GM23338 (cell line): ENCODE results near the gene USP46. TPM values are rescaled to one million over a fixed set of nuclear protein-coding genes. Genes with fewer than 3 reads are reported as not detected.

Experiments
- ATAC-seq: fragments of 200-7000 bp; cut with Tn5 transposase; 3 replicates; pipeline ENCODE4 v1.9.1; 2020
- DNase-seq: peaks from one replicate; pipeline ENCODE4 v3.0.0-alpha.2; 2015; ENCODE audit warnings: low spot score
- H2AFZ ChIP-seq: fragments of 200-600 bp; sonication (generic); 2 replicates; pipeline ENCODE4 v1.8.0; 2016; ENCODE audit warnings: antibody characterized with exemption, mild to moderate bottlenecking, moderate library complexity
- H3F3A ChIP-seq: fragments of 200-600 bp; sonication (generic); replicated peaks from 2 replicates; pipeline ENCODE4 v1.8.0; 2017; ENCODE audit warnings: antibody characterized with exemption, mixed run types, low read depth
- H3K27ac ChIP-seq: fragments of 200-600 bp; sonication (generic); 2 replicates; pipeline ENCODE4 v1.6.1; 2016; ENCODE audit warnings: low read depth
- H3K27me3 ChIP-seq: fragments of 200-600 bp; sonication (generic); 2 replicates; pipeline ENCODE4 v1.8.0; 2016; ENCODE audit warnings: mild to moderate bottlenecking, mixed run types, moderate library complexity; ENCODE audit not compliant: insufficient read depth
- H3K36me3 ChIP-seq: fragments of 200-600 bp; sonication (generic); 2 replicates; pipeline ENCODE4 v1.8.0; 2016; ENCODE audit warnings: mild to moderate bottlenecking; ENCODE audit not compliant: insufficient read depth
- H3K4me1 ChIP-seq: fragments of 200-600 bp; sonication (generic); 2 replicates; pipeline ENCODE4 v1.8.0; 2016; ENCODE audit warnings: mild to moderate bottlenecking, moderate library complexity; ENCODE audit not compliant: insufficient read depth
- H3K4me2 ChIP-seq: fragments of 200-600 bp; sonication (generic); 2 replicates; pipeline ENCODE4 v1.7.1; 2017; ENCODE audit warnings: mixed run types
- H3K4me3 ChIP-seq: fragments of 200-600 bp; sonication (generic); 2 replicates; pipeline ENCODE4 v1.6.1; 2016; ENCODE audit warnings: mixed run types
- H3K79me2 ChIP-seq: fragments of 200-600 bp; sonication (generic); replicated peaks from 2 replicates; pipeline ENCODE4 v1.8.0; 2017; ENCODE audit warnings: mild to moderate bottlenecking; ENCODE audit not compliant: insufficient read depth
- H3K9me2 ChIP-seq: fragments of 200-600 bp; sonication (generic); 2 replicates; pipeline ENCODE4 v1.8.0; 2017; ENCODE audit not compliant: insufficient read depth
- H4K20me1 ChIP-seq: fragments of 200-600 bp; sonication (generic); replicated peaks from 2 replicates; pipeline ENCODE4 v1.8.0; 2017; ENCODE audit warnings: mild to moderate bottlenecking; ENCODE audit not compliant: insufficient read depth
- H3K27ac Mint-ChIP-seq: 2 replicates; pipeline ENCODE4 v1.8.0; 2020; ENCODE audit warnings: inconsistent platforms, mild to moderate bottlenecking, moderate library complexity, mixed read lengths
- H3K27me3 Mint-ChIP-seq: 3 replicates; pipeline ENCODE4 v1.8.0; 2022; ENCODE audit warnings: low read depth, mild to moderate bottlenecking, moderate library complexity, mixed read lengths, inconsistent platforms; ENCODE audit not compliant: insufficient read depth, poor library complexity
- H3K36me3 Mint-ChIP-seq: 3 replicates; pipeline ENCODE4 v1.8.0; 2021; ENCODE audit warnings: low read depth, mild to moderate bottlenecking, inconsistent platforms, moderate library complexity, mixed read lengths
- H3K4me1 Mint-ChIP-seq: 3 replicates; pipeline ENCODE4 v1.8.0; 2020; ENCODE audit warnings: mild to moderate bottlenecking, inconsistent platforms, mixed read lengths
- H3K4me3 Mint-ChIP-seq: 3 replicates; pipeline ENCODE4 v1.8.0; 2021; ENCODE audit warnings: moderate library complexity, mild to moderate bottlenecking, inconsistent platforms, mixed read lengths
- H3K9me3 Mint-ChIP-seq: 3 replicates; pipeline ENCODE4 v1.8.0; 2020; ENCODE audit warnings: moderate library complexity, mild to moderate bottlenecking, inconsistent platforms, mixed read lengths
- CREB1 ChIP-seq: fragments of 250-450 bp; sonication (Bioruptor Pico); IDR thresholded peaks from 2 replicates; pipeline ENCODE4 v1.5.0; 2020; ENCODE audit warnings: low read depth, mild to moderate bottlenecking, moderate library complexity
- CTCF ChIP-seq, 2 experiments: fragments of 200-600 bp in 1 of 2; sonication (generic) in 1 of 2; conservative IDR thresholded peaks; 2 replicates each; pipeline versions ENCODE4 v1.5.1 to v1.6.1; 2016 to 2017; ENCODE audit warnings: antibody characterized with exemption in 2 of 2, low read depth in 2 of 2, mild to moderate bottlenecking in 2 of 2, moderate library complexity in 1 of 2
- EZH2 ChIP-seq: fragments of 200-600 bp; sonication (generic); IDR thresholded peaks from one replicate; pipeline ENCODE4 v1.8.0; 2017; ENCODE audit warnings: antibody characterized with exemption, mild to moderate bottlenecking, low read depth; ENCODE audit not compliant: unreplicated experiment
- EZH2phosphoT487 ChIP-seq: fragments of 200-600 bp; sonication (generic); IDR thresholded peaks from one replicate; pipeline ENCODE4 v1.8.1; 2018; ENCODE audit warnings: antibody characterized with exemption; ENCODE audit not compliant: unreplicated experiment
- JUNB ChIP-seq: IDR thresholded peaks from one replicate; pipeline ENCODE4 v1.6.1; 2016; ENCODE audit warnings: antibody characterized with exemption; ENCODE audit not compliant: unreplicated experiment
- NANOG ChIP-seq: IDR thresholded peaks from 2 replicates; pipeline ENCODE4 v1.6.1; 2016; ENCODE audit warnings: antibody characterized with exemption, borderline replicate concordance
- POLR2AphosphoS5 ChIP-seq: IDR thresholded peaks from 2 replicates; pipeline ENCODE4 v1.6.1; 2016; ENCODE audit warnings: antibody characterized with exemption, low read depth
- REST ChIP-seq: IDR thresholded peaks from one replicate; pipeline ENCODE4 v1.6.1; 2018; ENCODE audit warnings: antibody characterized with exemption; ENCODE audit not compliant: unreplicated experiment
- STAT1 ChIP-seq: IDR thresholded peaks from one replicate; pipeline ENCODE4 v1.6.1; 2016; ENCODE audit warnings: antibody characterized with exemption; ENCODE audit not compliant: unreplicated experiment
- ZNF114 ChIP-seq: fragments of 250-450 bp; sonication (Bioruptor Pico); IDR thresholded peaks from 2 replicates; pipeline ENCODE4 v1.5.0; 2020; ENCODE audit warnings: mild to moderate bottlenecking, moderate library complexity
- ZNF331 ChIP-seq: fragments of 250-450 bp; sonication (Bioruptor Pico); IDR thresholded peaks from 2 replicates; pipeline ENCODE4 v1.5.0; 2020; ENCODE audit warnings: low read depth, mild to moderate bottlenecking, moderate library complexity
- ZNF462 ChIP-seq: fragments of 250-450 bp; sonication (Bioruptor Pico); IDR thresholded peaks from 2 replicates; pipeline ENCODE4 v1.5.0; 2020; ENCODE audit warnings: mild to moderate bottlenecking, moderate library complexity
- polyA plus RNA-seq: library from polyadenylated mRNA; unstranded; fragments of >200 nt; fragmentation: Nextera tagmentation; extraction: Ambion mirVana; gene quantifications from 2 replicates; pipeline ENCODE4 v1.2.1, GENCODE V29; 2016
- total RNA-seq: library from RNA; depleted of rRNA; stranded (reverse); fragments of >200 nt; shearing (Covaris generic); gene quantifications from 2 replicates; pipeline ENCODE4 v1.2.3, GENCODE V29; 2014
- TF ChIP-seq, protein P1 (sequence below): IDR thresholded peaks from 2 replicates; pipeline ENCODE4 v1.6.1; 2016; ENCODE audit warnings: antibody characterized with exemption

Gene USP46
- total and polyA plus RNA-seq, 2 experiments from 2014 or later: 40.5 to 59.4 TPM

GRCh38 chr4:52685316-52685715, 26.2 kb upstream of the USP46 start:
- no peak overlapping the region for H3K27ac ChIP-seq
- Mint-ChIP-seq H3K4me1 (peaks cover 10% of the 10 kb centered on the region), H3K9me3 (no peaks in the 10 kb centered on the region), H3K4me3 (no peak overlapping the region), H3K27me3 (peaks cover 6% of the 10 kb centered on the region), H3K27ac (no peak overlapping the region), H3K36me3 (no peaks in the 10 kb centered on the region)
- DNase-seq: no peak
- H3F3A ChIP-seq: no peaks in the 10 kb centered on the region
- H4K20me1 ChIP-seq: no peaks in the 10 kb centered on the region
- ATAC-seq: no peak
- H3K4me2 ChIP-seq: no peak overlapping the region
- TF ChIP-seq NANOG (no peak), JUNB (no peak), EZH2 (no peak), EZH2phosphoT487 (no peak), STAT1 (no peak), ZNF462 (CRISPR knock-in tag) (no peak), REST (no peak), ZNF331 (CRISPR knock-in tag) (no peak), CTCF (conservative IDR thresholded peaks at IDR 0.05; ENCODE audit: low read depth in 2 of 2) (no peak), POLR2AphosphoS5 (no peak), CREB1 (CRISPR knock-in tag) (no peak), ZNF114 (CRISPR knock-in tag) (no peak)
- TF ChIP-seq, protein P1, sequence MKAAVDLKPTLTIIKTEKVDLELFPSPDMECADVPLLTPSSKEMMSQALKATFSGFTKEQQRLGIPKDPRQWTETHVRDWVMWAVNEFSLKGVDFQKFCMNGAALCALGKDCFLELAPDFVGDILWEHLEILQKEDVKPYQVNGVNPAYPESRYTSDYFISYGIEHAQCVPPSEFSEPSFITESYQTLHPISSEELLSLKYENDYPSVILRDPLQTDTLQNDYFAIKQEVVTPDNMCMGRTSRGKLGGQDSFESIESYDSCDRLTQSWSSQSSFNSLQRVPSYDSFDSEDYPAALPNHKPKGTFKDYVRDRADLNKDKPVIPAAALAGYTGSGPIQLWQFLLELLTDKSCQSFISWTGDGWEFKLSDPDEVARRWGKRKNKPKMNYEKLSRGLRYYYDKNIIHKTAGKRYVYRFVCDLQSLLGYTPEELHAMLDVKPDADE: no peak
- H3K4me3 ChIP-seq: no peak overlapping the region
- H3K9me2 ChIP-seq: 0 out of 2 replicates have a peak, but pooled peaks cover 7% of the 10 kb centered on the region
- H3K4me1 ChIP-seq: peaks cover 29% of the 10 kb centered on the region
- H3K36me3 ChIP-seq: no peaks in the 10 kb centered on the region
- H2AFZ ChIP-seq: peak overlapping the region; percentile 29; the same call in 1 of the 2 replicates
- H3K79me2 ChIP-seq: no peaks in the 10 kb centered on the region
- H3K27me3 ChIP-seq: no peaks in the 10 kb centered on the region
